ENCODE results near the gene FDX1. TPM values are rescaled to one million over a fixed set of nuclear protein-coding genes. Genes with fewer than 3 reads are reported as not detected.
A peak's percentile ranks its signal among the peaks of the same experiment; 100 is the strongest.

The FDX1 gene
- total RNA-seq, 2 experiments from 2014 or later: 9.9 to 10.5 TPM

DNA sequence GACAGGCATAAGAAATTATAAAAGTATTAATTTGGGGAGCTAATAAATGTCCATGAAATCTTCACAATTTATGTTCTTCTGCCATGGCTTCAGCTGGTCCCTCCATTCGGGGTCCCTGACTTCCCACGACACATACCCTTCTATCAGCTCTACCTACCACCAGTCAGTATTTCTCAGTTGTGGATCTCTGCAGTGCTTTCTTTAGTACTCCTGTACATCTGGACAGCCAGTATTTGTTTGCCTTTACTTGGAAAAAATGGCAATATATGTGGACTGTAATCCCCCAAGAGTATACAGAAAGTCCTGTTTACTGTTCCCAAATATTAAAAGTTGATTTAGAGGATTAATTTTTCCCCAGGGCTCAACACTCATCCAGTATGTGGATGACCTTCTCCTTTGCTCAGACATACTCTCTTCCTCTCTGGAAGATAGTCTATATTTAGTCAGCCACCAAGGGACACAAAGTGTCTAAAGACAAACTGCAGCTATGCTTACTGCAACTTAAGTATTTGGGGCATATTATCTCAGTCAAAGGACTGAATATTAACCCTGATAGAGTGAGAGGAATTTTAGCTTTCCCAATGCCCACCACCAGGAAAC is 7.3 kb upstream of the FDX1 start:
- DNase-seq: no peak
- Mint-ChIP-seq H3K36me3 (no peaks in the 10 kb centered on the region), H3K4me3 (no peak overlapping the region), H3K4me1 (no peaks in the 10 kb centered on the region), H3K9me3 (peaks cover 3% of the 10 kb centered on the region), H3K27me3 (no peaks in the 10 kb centered on the region), H3K27ac (no peak overlapping the region)
- ATAC-seq (ENCODE audit: low read depth): no peak
- POLR2A ChIA-PET: no interaction called here

DNA sequence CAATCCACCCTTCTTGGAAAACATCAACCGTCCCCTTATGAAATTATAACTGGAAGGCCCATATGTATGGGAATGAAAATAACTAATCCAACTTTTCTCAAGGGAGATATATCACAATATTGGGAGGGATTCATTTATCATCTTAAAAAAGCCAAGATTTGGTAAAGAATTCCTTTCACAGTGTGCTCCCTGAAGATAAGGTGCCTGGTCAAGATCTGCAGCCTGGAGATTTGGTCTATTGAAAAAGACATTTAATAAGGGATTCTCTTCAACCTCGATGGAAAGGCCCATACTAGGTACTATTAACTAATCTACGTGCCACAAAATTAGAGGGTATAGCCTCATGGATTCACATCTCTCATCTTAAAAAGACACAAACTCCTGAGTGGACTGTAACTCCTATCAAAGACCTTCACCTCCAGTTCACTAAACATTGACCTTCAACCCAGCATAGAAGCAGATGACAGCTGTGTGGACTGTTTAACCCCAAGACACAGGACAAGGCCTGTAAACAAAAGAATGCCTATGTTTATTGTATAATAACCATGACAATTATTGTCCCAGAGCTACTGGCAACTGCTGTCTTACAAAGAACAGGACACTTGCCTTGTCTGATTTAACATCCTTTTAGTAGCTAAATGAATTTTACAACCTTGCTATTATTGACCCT is 4.8 kb upstream of the FDX1 start:
- ATAC-seq (ENCODE audit: low read depth) (no peak), DNase-seq (no peak)
- H3K27ac Mint-ChIP-seq: no peak overlapping the region
- no peaks in the 10 kb centered on the region for H3K27me3 Mint-ChIP-seq
- no peaks in the 10 kb centered on the region for H3K36me3 Mint-ChIP-seq
- POLR2A ChIA-PET: no interaction called here
- H3K9me3 Mint-ChIP-seq: no peaks in the 10 kb centered on the region
- peaks cover 10% of the 10 kb centered on the region for H3K4me1 Mint-ChIP-seq
- H3K4me3 Mint-ChIP-seq: no peak overlapping the region

DNA sequence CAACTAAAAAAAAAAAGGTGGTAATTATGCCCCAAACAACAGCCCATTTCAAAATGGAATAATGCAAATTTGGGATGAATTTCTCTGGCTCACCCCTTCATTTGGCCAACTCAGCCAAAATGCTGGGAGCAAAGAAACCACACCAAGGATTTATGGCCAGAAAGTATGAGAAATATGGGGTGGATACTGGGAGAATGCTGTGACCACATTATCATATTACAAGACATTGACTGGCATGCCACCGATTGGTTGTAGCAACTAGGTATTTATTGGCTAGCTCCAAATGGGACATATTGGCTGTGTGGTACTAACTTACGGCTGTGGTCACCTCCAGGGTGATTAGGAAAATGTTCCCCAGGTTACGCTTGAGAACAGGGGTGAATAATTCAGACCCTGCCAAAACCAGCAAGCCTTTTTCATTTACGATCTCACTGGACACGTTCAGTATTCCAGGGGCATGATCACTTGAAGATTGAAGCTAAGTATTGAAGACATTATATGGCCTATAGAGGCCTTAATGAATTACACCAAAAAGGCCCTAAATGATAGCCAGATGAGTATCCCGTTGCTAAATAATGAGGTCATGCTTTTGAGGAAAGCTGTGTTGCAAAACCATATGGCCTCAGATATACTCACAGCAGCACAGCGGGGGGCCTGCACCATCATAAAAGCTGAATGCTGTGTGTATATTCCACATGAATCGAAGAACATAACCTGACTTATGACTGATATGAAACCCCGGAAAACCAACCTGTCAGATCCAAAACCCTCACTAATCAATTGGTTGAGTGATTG is 3.8 kb upstream of the FDX1 start:
- Mint-ChIP-seq H3K4me1 (peaks cover 10% of the 10 kb centered on the region), H3K36me3 (no peaks in the 10 kb centered on the region), H3K27me3 (no peaks in the 10 kb centered on the region), H3K4me3 (no peak overlapping the region), H3K27ac (no peak overlapping the region), H3K9me3 (no peaks in the 10 kb centered on the region)
- ATAC-seq (ENCODE audit: low read depth) (no peak), DNase-seq (no peak)
- POLR2A ChIA-PET: no interaction called here

DNA sequence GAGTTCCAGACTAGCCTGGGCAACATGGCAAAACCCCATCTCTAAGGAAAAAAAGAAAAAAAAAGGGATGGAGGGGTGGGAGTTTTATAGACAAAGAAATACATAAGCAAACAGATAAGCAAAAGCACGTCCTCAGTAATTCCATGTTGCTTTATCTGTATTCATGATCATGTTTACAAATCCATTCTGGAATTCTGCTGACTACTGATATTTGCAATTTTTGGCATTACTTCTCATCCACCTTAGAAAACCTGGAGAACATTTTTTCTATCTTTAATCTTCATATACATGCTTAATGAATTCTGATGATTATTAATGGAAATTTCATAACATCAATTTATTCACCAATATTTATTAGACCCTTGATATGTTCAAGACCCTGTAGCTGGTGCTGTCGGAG is 1.7 kb upstream of the FDX1 start:
- DNase-seq (no peak), ATAC-seq (ENCODE audit: low read depth) (no peak)
- peaks cover 24% of the 10 kb centered on the region for H3K4me1 Mint-ChIP-seq
- H3K4me3 Mint-ChIP-seq: no peak overlapping the region
- no peaks in the 10 kb centered on the region for H3K27me3 Mint-ChIP-seq
- H3K27ac Mint-ChIP-seq: no peak overlapping the region
- POLR2A ChIA-PET: no interaction called here
- H3K9me3 Mint-ChIP-seq: no peaks in the 10 kb centered on the region
- H3K36me3 Mint-ChIP-seq: no peaks in the 10 kb centered on the region

DNA sequence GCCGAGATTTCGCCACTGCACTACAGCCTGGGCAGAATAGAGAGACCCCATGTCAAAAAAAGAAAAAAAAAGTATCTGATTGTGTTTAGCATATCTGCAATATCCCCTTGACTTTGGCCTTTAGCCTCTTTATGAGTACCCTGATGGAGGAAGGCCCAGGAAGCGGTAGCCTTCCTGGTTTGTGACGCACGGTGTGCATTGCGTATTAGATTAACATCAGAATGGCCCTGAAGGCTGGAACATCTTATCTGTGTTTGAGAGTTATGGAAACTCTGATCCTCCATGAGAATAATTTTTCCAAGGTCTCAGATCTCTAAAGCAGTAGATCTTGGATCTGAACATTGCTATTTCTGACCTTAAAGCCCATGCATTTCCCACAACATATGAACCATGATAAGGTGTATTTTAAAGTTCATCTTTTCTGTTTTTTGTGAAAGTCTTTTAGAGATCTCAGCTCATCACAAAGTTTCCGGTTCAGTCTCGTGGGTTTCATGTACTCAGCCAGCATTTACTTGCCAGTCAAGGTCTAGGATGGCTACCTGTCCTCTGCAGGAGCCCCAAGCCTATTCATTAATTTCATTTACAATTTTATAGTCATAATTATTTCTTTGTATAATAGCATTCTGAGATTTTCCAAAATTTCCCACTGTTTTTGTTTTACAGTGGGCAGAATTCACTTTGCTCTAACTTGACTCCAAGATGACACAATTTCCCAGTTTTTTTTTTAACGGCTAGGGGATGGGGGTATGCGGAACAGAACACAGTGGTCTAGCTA is 605 bp upstream of the FDX1 start:
- Mint-ChIP-seq H3K4me3 (peak overlapping the region; percentile 80), H3K9me3 (no peaks in the 10 kb centered on the region), H3K27ac (peak overlapping the region; percentile 80), H3K4me1 (peaks cover 28% of the 10 kb centered on the region), H3K27me3 (no peaks in the 10 kb centered on the region), H3K36me3 (no peaks in the 10 kb centered on the region)
- no peak for ATAC-seq (ENCODE audit: low read depth)
- DNase-seq: no peak
- POLR2A ChIA-PET: interaction anchor here (0.6 to 1.2 kb wide), 4 partner anchors 14 to 803 kb away, joined by 3 read pairs; no protein-coding TSS in a partner anchor

DNA sequence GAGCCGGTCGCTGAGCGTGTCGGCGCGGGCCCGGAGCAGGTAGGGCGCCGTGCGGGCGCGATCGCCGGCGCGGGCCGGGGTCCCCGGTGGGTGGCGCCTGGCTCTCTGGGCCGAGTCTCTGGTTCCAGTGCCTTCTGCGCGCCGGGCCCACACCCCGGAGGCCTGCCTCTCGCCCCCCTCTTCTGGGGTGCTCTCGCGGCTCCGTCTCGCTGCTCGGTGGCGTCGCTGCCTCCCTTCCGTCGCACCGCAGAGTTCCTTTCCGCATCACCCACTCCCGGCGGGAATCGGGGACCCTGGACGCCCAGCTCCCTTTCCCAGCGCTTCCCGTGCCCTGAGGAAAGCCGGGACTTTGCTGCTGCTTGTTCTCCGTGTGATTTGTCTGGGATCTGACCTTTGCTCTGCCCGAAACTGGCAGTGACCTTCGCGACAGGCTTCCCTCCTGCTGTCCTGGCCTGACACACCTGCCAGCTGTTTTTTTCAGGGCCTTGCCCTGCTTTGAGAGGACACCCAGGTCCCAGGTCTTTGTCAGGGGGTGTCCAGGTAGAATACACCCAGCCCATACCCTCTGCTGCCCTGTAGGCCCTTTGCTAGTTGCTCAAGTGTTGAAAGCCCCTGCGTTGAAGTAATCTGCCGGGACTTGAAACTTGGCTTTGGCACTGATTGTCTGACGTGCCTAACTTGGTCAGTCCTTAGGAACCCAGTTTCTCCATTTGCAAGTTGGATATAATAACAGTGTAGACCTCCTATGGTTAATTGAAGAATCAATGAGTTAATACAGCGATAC is 711 bp downstream of the FDX1 start:
- Mint-ChIP-seq H3K27ac (peak overlapping the region; percentile 93), H3K4me3 (peak overlapping the region; percentile 94), H3K36me3 (peaks cover 2% of the 10 kb centered on the region), H3K4me1 (peaks cover 31% of the 10 kb centered on the region), H3K27me3 (no peaks in the 10 kb centered on the region), H3K9me3 (no peaks in the 10 kb centered on the region)
- ATAC-seq (ENCODE audit: low read depth) (peak; percentile 48), DNase-seq (no peak)
- POLR2A ChIA-PET: interaction anchor here (0.9 to 1.2 kb wide), 3 partner anchors 101 to 229 kb away, joined by 3 read pairs; partner anchors contain the start of gene RDX

DNA sequence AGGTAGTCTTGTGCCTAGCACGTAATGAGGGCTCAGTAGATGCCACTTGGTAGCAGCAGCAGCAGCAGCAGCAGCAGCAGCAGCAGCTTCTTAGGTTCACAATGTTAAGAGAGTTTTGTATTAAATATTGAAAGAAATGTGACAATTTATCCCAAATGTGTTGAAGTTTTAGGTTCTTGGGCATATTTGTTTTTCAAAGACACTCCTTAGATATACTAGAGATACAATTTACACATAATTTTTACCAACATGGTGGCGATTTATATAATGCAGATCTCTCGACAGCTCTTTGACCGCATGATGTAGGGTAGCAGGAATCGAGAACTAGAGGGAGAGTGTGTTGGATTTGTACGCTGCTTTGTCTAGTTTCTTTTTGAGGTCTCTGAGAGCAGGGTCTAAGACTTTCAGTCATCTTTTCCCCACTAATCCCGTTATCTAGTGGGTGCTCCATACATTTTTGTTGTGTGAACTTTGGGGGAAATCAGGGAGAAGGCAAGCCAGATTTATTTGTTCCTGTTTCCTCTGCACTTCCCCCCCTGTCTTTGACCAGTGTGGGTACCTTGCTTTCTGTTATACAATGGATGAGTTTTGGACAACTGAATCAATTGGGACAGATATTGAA is 1.4 kb downstream of the FDX1 start:
- H3K9me3 Mint-ChIP-seq: no peaks in the 10 kb centered on the region
- peaks cover 2% of the 10 kb centered on the region for H3K36me3 Mint-ChIP-seq
- H3K27ac Mint-ChIP-seq: peak overlapping the region; percentile 93
- peaks cover 31% of the 10 kb centered on the region for H3K4me1 Mint-ChIP-seq
- DNase-seq (no peak), ATAC-seq (ENCODE audit: low read depth) (peak; percentile 2)
- no peaks in the 10 kb centered on the region for H3K27me3 Mint-ChIP-seq
- POLR2A ChIA-PET: interaction anchor here (0.9 to 1.1 kb wide), 2 partner anchors 135 to 230 kb away, joined by 3 read pairs; partner anchors contain the start of gene RDX
- H3K4me3 Mint-ChIP-seq: peak overlapping the region; percentile 94

DNA sequence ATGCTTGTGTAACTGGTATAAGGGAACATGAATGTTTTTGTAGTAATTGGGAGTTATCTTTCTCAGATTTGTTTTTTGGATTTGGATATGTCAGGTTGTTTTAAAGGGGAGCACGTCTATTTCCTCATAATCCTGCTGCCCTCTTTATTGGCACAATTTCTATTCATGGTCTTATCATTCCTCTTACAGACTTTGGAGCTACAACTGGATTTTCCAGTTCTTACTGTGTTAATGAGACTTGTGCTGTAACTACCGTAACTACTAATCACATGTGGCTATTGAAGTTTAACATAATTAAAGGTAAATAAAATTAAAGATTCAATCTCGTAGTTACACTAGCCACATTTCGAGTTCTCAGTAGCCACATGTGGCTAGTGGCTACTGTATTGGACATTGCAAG is 1.9 kb downstream of the FDX1 start:
- POLR2A ChIA-PET: no interaction called here
- Mint-ChIP-seq H3K27me3 (no peaks in the 10 kb centered on the region), H3K4me3 (peak overlapping the region; percentile 94), H3K4me1 (peaks cover 31% of the 10 kb centered on the region), H3K36me3 (peaks cover 2% of the 10 kb centered on the region), H3K9me3 (no peaks in the 10 kb centered on the region), H3K27ac (peak overlapping the region; percentile 93)
- no peak for DNase-seq
- no peak for ATAC-seq (ENCODE audit: low read depth)

DNA sequence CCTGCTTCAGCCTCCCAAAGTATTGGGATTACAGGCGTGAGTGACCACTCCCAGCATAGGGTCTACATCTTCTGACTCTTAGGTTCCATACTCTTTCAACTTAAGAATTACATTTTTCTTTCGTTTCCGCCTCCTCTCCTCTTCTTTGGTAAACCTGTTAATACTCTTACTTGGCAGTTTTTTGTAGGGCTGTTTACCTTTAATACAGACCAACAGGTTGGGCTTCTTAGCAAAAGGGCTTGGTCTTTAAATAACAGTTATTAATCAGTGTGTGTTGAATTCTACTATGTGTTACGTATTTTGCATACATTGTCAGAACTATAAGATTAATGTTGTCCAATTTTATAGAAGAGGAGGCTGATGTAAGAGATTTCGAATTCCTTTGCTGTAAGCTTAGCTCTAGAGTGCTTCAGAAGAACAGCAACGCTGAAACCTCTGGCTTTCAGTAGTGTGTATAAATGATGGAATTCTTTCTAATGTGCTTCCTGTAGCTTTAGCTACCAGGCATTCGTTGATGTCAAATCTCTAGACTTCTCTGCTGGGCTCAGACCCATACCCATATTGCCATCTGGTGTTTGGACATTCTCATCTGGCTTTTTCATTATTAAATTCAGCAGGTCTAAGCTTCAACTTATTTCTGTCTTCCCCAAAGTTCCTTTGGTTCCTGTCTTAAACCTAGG is 3.1 kb downstream of the FDX1 start:
- POLR2A ChIA-PET: interaction anchor here (0.6 kb wide), 1 partner anchor 19 kb away, joined by 3 read pairs; no protein-coding TSS in a partner anchor
- ATAC-seq (ENCODE audit: low read depth): no peak

DNA sequence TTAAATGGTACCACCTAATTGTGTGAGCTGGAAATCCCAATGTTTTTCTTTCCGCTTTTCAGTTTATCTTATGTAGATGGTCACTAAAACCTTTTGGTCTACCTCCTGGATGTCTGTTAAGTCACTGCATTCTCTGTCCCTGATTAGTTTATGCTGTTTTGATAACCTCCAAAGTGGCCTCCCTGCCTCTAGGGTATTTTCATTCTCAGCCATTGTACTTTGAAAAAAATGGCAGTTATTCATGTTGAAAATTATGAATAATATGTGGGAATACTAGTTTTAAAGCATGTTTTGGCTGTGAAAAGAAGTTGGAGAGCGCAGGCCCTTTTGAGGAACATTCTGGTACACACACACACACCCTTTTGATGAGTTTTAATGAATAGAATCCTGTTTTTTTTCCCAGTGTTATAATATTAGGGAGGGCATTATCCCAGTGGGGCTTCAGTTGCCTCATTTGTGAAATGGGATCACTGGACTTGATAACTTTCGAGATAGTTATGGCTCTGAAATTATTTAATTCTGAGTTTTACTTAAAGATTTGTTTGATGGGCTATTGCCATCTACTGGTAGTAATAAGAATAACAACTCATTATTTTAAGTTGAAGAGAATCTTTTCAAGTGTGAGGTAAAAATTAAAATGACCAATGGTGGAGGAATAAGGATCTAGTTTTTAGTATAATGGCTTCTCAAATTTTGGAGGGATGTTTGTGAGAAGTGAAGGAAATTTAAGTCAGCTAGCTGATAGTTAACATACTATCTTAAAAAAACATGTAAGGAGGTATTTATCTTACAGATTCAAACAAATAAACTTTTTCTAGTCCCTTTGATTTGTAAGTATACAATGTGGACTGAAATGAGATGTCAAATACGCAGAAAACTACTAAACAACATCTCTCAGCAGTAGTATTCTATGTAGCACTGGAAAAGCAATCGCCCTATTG is 3.9 kb downstream of the FDX1 start:
- DNase-seq: no peak

More for the DNA sequence above, 3.1 kb downstream of the FDX1 start:
- DNase-seq: no peak
- Mint-ChIP-seq H3K9me3 (no peaks in the 10 kb centered on the region), H3K4me3 (no peak overlapping the region), H3K4me1 (peaks cover 31% of the 10 kb centered on the region), H3K27me3 (no peaks in the 10 kb centered on the region), H3K27ac (no peak overlapping the region), H3K36me3 (peaks cover 9% of the 10 kb centered on the region)

More for the DNA sequence above, 3.9 kb downstream of the FDX1 start:
- no peak for ATAC-seq (ENCODE audit: low read depth)
- peaks cover 29% of the 10 kb centered on the region for H3K4me1 Mint-ChIP-seq
- POLR2A ChIA-PET: interaction anchor here (0.6 kb wide), 1 partner anchor 18 kb away, joined by 3 read pairs; no protein-coding TSS in a partner anchor
- no peaks in the 10 kb centered on the region for H3K27me3 Mint-ChIP-seq
- H3K27ac Mint-ChIP-seq: no peak overlapping the region
- H3K4me3 Mint-ChIP-seq: no peak overlapping the region
- no peaks in the 10 kb centered on the region for H3K9me3 Mint-ChIP-seq
- H3K36me3 Mint-ChIP-seq: peaks cover 14% of the 10 kb centered on the region
